Breast epithelium (tissue), 4 donors: ENCODE results near the gene SLC4A2. TPM values are rescaled to one million over a fixed set of nuclear protein-coding genes. Genes with fewer than 3 reads are reported as not detected.

ENCODE experiments used
- DNase-seq, 2 donors: peaks; one replicate each; pipeline ENCODE4 v3.0.0-alpha.2; 2019; ENCODE audit warnings: low spot score in 2 of 2
- H3K27ac ChIP-seq, 2 donors: fragments of 200-600 bp; sonication (generic) in 1 of 2; one replicate each; pipeline ENCODE4 v1.5.1; 2016 to 2019; ENCODE audit warnings: mild to moderate bottlenecking in 1 of 2
- H3K27me3 ChIP-seq, 2 donors: fragments of 200-600 bp; sonication (generic) in 1 of 2; one replicate each; pipeline versions ENCODE4 v1.5.1 to v1.6.0; 2017 to 2019; ENCODE audit warnings: control low read depth in 1 of 2, mild to moderate bottlenecking in 1 of 2
- H3K36me3 ChIP-seq: fragments of 200-600 bp; one replicate; pipeline ENCODE4 v1.5.1; 2019
- H3K4me1 ChIP-seq, 2 donors: fragments of 200-600 bp; sonication (generic); one replicate each; pipeline ENCODE4 v1.5.1; 2016 to 2019; ENCODE audit warnings: control low read depth in 1 of 2
- H3K4me3 ChIP-seq, 3 donors: fragments of 200-600 bp; sonication (generic); 1 replicate in 2 of 3; 2 replicates in 1 of 3; pipeline ENCODE4 v1.5.1; 2016 to 2019; ENCODE audit warnings: mild to moderate bottlenecking in 3 of 3, moderate library complexity in 2 of 3
- H3K9me3 ChIP-seq, 2 donors: fragments of 200-600 bp; sonication (generic) in 1 of 2; one replicate each; pipeline ENCODE4 v1.5.1; 2016 to 2019; ENCODE audit warnings: control low read depth in 1 of 2
- POLR2A ChIP-seq: fragments of 450-650 bp; IDR thresholded peaks from one replicate; pipeline ENCODE4 v1.6.1; 2016; ENCODE audit warnings: antibody characterized with exemption, mild to moderate bottlenecking, moderate library complexity
- POLR2AphosphoS5 ChIP-seq, 3 donors: sonication (generic); formaldehyde crosslinking; IDR thresholded peaks; one replicate each; pipeline ENCODE4 v1.6.1; 2017; ENCODE audit warnings: antibody characterized with exemption in 3 of 3
- intact Hi-C: fragments of 100-400 bp; cut with DNase I; formaldehyde crosslinking; loops from one replicate; pipeline ENCODE4 v1.15.1; 2023; ENCODE audit warnings: low total_unique reads
- total RNA-seq, 3 donors: library from RNA; depleted of rRNA; stranded (reverse); fragments of >200 nt; gene quantifications; one replicate each; pipeline ENCODE4 v1.1.0, GENCODE V29; 2016
- TF ChIP-seq, protein P1 (sequence below), 3 donors: fragments of 450-650 bp; IDR thresholded peaks; one replicate each; pipeline ENCODE4 v1.5.1; 2016 to 2017; ENCODE audit warnings: antibody characterized with exemption in 3 of 3, mild to moderate bottlenecking in 3 of 3, moderate library complexity in 3 of 3

SLC4A2 gene
- total RNA-seq, 3 donors from 2014 or later: 83.2 to 101 (median 92.8) TPM

DNA sequence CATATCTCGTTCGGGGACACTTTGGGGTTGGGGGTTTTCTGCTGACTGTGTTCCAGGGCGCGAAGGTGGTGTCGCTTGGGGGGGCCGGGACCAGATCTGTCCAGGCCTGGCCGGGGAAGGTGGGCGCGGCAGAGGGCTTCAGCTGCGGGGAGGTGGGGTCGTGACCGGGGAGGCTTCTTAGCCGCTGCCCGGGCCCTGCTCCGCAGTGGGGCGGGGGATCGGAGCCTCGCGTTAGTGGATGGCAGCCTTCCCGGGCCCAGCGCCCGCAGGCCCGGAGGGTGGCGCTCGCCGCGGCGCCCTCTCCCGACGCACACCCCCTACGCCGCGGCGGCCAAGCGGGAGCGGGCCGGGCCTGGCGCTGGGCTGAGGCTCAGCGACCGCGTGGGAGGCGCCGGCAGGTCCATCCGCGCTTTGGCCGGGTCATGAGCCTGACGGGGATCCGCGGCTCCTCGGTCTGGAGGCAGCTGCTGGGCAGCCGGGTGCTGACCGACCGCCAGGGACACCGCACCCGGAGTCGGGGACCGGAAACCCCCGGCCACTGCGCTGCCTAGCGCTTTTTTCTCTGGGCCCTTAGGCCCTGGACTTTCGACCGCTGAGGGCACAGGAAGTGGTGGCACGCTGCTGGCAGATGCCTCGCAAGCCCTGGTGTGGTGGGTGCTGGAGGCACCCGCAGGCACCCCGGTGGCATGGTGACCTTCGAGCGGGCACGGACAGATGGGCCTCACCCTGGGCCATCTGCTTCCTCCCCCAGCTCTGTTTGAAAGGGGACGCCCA lies 28.0 kb downstream of the SLC4A2 start:
- intact Hi-C loops: no loop called here
- H3K27ac ChIP-seq: peak overlapping the region; percentile 93 to 96
- no peaks in the 10 kb centered on the region for H3K27me3 ChIP-seq
- H3K36me3 ChIP-seq: no peaks in the 10 kb centered on the region
- H3K4me3 ChIP-seq: peak overlapping the region; percentile 75 to 97 (median 76)
- H3K4me1 ChIP-seq: peaks cover 11 to 25% of the 10 kb centered on the region in 2 donors
- no peaks in the 10 kb centered on the region for H3K9me3 ChIP-seq
- TF ChIP-seq, protein P1, sequence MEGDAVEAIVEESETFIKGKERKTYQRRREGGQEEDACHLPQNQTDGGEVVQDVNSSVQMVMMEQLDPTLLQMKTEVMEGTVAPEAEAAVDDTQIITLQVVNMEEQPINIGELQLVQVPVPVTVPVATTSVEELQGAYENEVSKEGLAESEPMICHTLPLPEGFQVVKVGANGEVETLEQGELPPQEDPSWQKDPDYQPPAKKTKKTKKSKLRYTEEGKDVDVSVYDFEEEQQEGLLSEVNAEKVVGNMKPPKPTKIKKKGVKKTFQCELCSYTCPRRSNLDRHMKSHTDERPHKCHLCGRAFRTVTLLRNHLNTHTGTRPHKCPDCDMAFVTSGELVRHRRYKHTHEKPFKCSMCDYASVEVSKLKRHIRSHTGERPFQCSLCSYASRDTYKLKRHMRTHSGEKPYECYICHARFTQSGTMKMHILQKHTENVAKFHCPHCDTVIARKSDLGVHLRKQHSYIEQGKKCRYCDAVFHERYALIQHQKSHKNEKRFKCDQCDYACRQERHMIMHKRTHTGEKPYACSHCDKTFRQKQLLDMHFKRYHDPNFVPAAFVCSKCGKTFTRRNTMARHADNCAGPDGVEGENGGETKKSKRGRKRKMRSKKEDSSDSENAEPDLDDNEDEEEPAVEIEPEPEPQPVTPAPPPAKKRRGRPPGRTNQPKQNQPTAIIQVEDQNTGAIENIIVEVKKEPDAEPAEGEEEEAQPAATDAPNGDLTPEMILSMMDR (IDR thresholded peaks at IDR 0.05): no peak
- no peak for TF ChIP-seq POLR2AphosphoS5 (IDR thresholded peaks at IDR 0.05)
- TF ChIP-seq POLR2A: no peak
- DNase-seq: no peak

DNA sequence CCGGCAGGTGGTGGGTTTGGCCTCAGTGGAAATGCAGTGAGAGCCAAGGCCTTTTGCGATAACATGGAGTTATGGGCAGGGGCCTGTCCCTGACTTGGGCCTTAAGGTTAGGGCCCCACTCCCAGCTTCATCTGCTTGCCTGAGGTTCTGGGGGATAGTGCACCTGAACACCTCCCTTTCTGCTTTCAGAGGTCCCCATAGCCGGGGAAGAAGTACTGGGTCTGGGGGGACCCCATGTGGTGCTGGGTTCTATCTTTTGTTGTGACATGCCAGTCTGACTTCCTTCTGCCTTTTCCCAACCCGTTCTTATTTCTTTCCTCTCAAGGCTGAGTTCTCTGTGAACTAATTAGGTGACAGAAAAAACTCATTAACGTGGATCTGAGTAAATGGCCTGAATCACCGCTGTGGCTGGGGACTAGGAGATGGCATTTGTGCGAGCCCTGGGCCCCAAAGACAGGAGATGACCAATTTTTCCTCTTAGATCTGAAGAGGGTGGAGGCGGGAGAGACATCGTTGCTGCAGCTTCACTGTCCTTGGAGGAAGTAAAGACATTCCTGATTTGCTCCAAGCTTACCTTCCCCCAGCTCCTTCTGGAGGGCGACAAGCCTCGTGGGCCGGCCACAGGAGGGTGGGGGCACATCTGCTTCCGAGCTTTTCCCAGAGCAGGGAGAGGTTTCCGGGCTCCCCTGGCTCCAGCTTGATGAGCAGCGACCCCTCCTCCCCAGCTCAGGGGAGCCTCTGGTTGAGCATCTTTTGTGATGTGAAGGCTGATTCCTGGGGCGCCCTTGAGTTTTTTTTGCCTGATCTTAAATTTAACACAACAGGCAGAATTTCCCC lies 28.8 kb downstream of the SLC4A2 start:
- TF ChIP-seq POLR2AphosphoS5 (IDR thresholded peaks at IDR 0.05): no peak
- no peak for TF ChIP-seq POLR2A
- TF ChIP-seq, protein P1 (IDR thresholded peaks at IDR 0.05): no peak
- Histone ChIP-seq H3K27ac (peak overlapping the region; percentile 93 to 96), H3K36me3 (no peaks in the 10 kb centered on the region), H3K27me3 (no peaks in the 10 kb centered on the region), H3K4me1 (peaks cover 11 to 23% of the 10 kb centered on the region in 2 donors), H3K9me3 (no peaks in the 10 kb centered on the region), H3K4me3 (peak overlapping the region; percentile 75 to 97 (median 76))
- DNase-seq: no peak
- intact Hi-C loops: no loop called here

DNA sequence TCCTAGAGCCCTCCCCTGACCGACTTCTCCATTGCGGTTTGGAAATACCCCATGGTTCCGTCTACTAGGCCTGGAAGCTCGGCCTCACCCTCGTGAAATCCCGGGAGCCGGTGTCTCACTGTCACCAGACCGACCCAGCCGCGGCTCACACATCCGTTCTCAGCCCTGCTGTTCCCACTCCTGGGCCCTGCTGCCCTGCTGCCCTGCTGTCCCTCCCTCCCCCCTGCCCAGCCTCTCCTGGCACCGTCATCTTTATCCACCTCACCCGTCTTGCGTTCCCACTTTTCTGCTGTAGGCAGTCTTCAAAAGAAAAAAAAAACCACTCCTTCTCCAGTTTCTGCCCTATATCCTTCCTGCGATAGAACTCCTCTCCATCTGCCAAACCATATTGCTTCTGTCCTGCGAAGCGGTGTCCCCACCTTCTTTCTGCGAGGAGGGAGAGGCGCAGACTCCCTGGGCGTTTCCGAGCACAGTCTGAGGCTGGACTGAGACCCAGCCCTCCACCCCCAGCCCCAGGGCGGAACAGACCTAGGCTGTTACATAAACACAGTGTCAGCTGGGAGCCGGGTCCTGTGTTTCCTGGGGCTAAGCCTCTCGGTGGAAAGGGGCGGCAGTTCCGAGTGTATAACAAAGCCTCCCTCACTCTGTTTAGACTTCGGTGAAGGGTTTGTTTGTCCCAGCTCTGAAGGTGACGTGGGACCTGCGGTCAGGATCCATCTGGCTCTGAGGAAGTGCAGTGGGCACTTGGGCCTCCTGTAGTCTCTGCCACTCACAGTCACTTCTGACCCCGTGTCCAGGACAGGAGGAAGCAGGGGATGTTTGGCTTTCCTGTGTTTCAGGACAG lies 29.7 kb downstream of the SLC4A2 start:
- peak; percentile 74 to 82 for DNase-seq
- peak overlapping the region; percentile 75 to 97 (median 76) for H3K4me3 ChIP-seq
- H3K4me1 ChIP-seq: peaks cover 11 to 23% of the 10 kb centered on the region in 2 donors
- H3K9me3 ChIP-seq: no peaks in the 10 kb centered on the region
- H3K27ac ChIP-seq: peak overlapping the region; percentile 93 to 96
- intact Hi-C loops: no loop called here
- H3K36me3 ChIP-seq: no peaks in the 10 kb centered on the region
- no peaks in the 10 kb centered on the region for H3K27me3 ChIP-seq
- TF ChIP-seq POLR2A (peak; percentile 13), POLR2AphosphoS5 (IDR thresholded peaks at IDR 0.05) (peak in 2 of 3 donors; percentile 6 to 49)
- TF ChIP-seq, protein P1 (IDR thresholded peaks at IDR 0.05): no peak

DNA sequence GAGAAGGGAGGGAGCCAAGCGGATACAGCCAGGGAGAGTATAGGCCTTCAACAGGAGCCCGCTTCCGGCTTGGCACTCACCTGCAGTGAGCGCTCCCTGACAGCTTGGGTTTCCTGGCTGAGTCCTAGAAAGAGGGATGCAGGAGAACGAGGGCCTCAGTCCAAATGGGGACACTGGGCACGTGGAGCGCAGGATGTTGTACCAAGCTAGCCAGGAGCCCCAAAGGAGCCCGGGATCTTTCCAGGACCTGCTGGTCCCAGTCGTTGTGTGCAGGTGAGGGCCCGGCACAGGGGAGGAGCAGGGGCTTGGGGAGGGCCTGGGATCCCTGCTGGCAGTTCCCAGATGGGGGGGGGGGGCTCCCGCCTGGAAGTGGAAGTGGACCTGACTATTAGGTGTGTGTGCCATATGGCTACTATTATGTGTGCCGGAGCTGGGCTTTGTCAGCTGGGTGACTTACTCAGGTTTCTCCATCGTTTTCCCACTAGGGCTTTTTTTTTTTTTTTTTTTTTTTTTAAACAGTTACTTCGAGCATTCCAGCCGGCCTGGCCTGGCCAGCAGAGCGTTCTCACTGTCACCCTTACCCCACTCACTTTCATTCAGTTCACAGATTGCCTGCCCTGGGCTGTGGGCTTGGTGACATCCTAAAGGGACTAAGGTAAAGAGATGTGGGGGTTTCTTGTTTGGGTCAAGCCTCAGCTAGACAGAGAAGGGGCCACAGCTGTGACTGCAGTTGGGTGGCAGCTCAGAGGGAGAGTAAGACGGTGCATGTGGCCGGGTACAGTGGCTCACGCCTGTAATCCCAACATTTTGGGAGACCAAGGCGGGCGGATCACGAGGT lies 30.7 kb downstream of the SLC4A2 start:
- Histone ChIP-seq H3K4me3 (peak overlapping the region; percentile 75 to 97 (median 76)), H3K4me1 (peaks cover 11 to 23% of the 10 kb centered on the region in 2 donors), H3K27ac (peak overlapping the region; percentile 93 to 96)

More for the DNA sequence above, 30.7 kb downstream of the SLC4A2 start:
- no peaks in the 10 kb centered on the region for H3K36me3 ChIP-seq
- no peaks in the 10 kb centered on the region for H3K27me3 ChIP-seq
- TF ChIP-seq, protein P1 (IDR thresholded peaks at IDR 0.05): no peak
- no peak for TF ChIP-seq POLR2A
- TF ChIP-seq POLR2AphosphoS5 (IDR thresholded peaks at IDR 0.05): no peak
- H3K9me3 ChIP-seq: no peaks in the 10 kb centered on the region
- intact Hi-C loops: no loop called here
- no peak for DNase-seq
